ENCODE measurements around the gene TMEM273. TPM values are rescaled to one million over a fixed set of nuclear protein-coding genes. Genes with fewer than 3 reads are reported as not detected.

Gene TMEM273
- polyA plus RNA-seq, 1 of the 3 experiments (the other 2 are of a cell fraction), result not detected

- 63% methylated on average over 10 of the region's 10 CpGs for WGBS (ENCODE audit: low lambda C conversion rate)
- CTCF ChIA-PET, result interaction anchor here (1.8 kb wide), 1 partner anchor 10 kb away, joined by 9 read pairs; no protein-coding TSS in a partner anchor
- POLR2A ChIA-PET, result no interaction called here
Observed at GRCh38 chr10:49174926-49175500, 13.2 kb downstream of the TMEM273 start.

GRCh38 chr10:49174261-49174925 is 13.8 kb downstream of the TMEM273 start:
- Histone ChIP-seq H3F3A (replicated peaks; ENCODE audit: insufficient read depth) (no peaks in the 10 kb centered on the region), H3K79me2 (ENCODE audit: insufficient read depth) (no peaks in the 10 kb centered on the region), H3K4me3 (ENCODE audit: low read depth in 2 of 2, low read length in 1 of 2) (no peak overlapping the region), H4K20me1 (ENCODE audit: insufficient read depth) (no peaks in the 10 kb centered on the region), H3K4me1 (ENCODE audit: control insufficient read depth in 1 of 2, insufficient read depth in 2 of 2, low read depth in 1 of 2, low read length in 1 of 2) (peaks cover 0 to 2% of the 10 kb centered on the region in 2 experiments; a peak in 1 of 4 replicates), H3K9me3 (no peaks in the 10 kb centered on the region), H3K9me2 (no peaks in the 10 kb centered on the region), H3K27ac (ENCODE audit: low read depth in 2 of 2, low read length in 1 of 2) (no peak overlapping the region), H2AFZ (ENCODE audit: low read depth) (no peak overlapping the region), H3K4me2 (no peak overlapping the region), H3K36me3 (replicated peaks in 1 of 2; ENCODE audit: control insufficient read depth in 1 of 2, insufficient read depth in 2 of 2, low read length in 1 of 2) (no peaks in the 10 kb centered on the region), H3K9ac (no peak overlapping the region), H3K27me3 (ENCODE audit: insufficient read depth) (no peaks in the 10 kb centered on the region)
- DNase-seq, result no peak
- WGBS (ENCODE audit: low lambda C conversion rate), result 56% methylated on average over 10 of the region's 15 CpGs
- POLR2A ChIA-PET, result no interaction called here
- CTCF ChIA-PET, result interaction anchor here (1.8 kb wide), 1 partner anchor 10 kb away, joined by 9 read pairs; no protein-coding TSS in a partner anchor
- TF ChIP-seq EP300 (IDR thresholded peaks at IDR 0.05; ENCODE audit: borderline replicate concordance in 1 of 2, low read depth in 1 of 2, low read length in 1 of 2) (no peak), SIN3A (IDR thresholded peaks at IDR 0.05; ENCODE audit: borderline replicate concordance, low read depth, low read length) (no peak), JUND (IDR thresholded peaks at IDR 0.05) (no peak), FOXJ3 (CRISPR knock-in tag; IDR thresholded peaks at IDR 0.05) (no peak), RCOR1 (IDR thresholded peaks at IDR 0.05; ENCODE audit: low read length) (no peak), NRF1 (IDR thresholded peaks at IDR 0.05; ENCODE audit: low read depth, low read length) (no peak), GATA2 (CRISPR knock-in tag; IDR thresholded peaks at IDR 0.05) (no peak), FOXM1 (IDR thresholded peaks at IDR 0.05; ENCODE audit: low read depth) (no peak), CHD2 (IDR thresholded peaks at IDR 0.05; ENCODE audit: low read length, partially characterized antibody) (no peak)
- TF ChIP-seq, protein P1, sequence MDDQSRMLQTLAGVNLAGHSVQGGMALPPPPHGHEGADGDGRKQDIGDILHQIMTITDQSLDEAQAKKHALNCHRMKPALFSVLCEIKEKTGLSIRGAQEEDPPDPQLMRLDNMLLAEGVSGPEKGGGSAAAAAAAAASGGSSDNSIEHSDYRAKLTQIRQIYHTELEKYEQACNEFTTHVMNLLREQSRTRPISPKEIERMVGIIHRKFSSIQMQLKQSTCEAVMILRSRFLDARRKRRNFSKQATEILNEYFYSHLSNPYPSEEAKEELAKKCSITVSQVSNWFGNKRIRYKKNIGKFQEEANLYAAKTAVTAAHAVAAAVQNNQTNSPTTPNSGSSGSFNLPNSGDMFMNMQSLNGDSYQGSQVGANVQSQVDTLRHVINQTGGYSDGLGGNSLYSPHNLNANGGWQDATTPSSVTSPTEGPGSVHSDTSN (IDR thresholded peaks at IDR 0.05), result no peak
- TF ChIP-seq, protein P2, sequence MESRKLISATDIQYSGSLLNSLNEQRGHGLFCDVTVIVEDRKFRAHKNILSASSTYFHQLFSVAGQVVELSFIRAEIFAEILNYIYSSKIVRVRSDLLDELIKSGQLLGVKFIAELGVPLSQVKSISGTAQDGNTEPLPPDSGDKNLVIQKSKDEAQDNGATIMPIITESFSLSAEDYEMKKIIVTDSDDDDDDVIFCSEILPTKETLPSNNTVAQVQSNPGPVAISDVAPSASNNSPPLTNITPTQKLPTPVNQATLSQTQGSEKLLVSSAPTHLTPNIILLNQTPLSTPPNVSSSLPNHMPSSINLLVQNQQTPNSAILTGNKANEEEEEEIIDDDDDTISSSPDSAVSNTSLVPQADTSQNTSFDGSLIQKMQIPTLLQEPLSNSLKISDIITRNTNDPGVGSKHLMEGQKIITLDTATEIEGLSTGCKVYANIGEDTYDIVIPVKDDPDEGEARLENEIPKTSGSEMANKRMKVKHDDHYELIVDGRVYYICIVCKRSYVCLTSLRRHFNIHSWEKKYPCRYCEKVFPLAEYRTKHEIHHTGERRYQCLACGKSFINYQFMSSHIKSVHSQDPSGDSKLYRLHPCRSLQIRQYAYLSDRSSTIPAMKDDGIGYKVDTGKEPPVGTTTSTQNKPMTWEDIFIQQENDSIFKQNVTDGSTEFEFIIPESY (IDR thresholded peaks at IDR 0.05; ENCODE audit: borderline replicate concordance, low read depth), result no peak

More at GRCh38 chr10:49174926-49175500, 13.2 kb downstream of the TMEM273 start:
- Histone ChIP-seq H4K20me1 (ENCODE audit: insufficient read depth) (no peaks in the 10 kb centered on the region), H2AFZ (ENCODE audit: low read depth) (no peak overlapping the region), H3K27ac (ENCODE audit: low read depth in 2 of 2, low read length in 1 of 2) (no peak overlapping the region), H3F3A (replicated peaks; ENCODE audit: insufficient read depth) (no peaks in the 10 kb centered on the region), H3K4me2 (no peak overlapping the region), H3K9me2 (no peaks in the 10 kb centered on the region), H3K4me1 (ENCODE audit: control insufficient read depth in 1 of 2, insufficient read depth in 2 of 2, low read depth in 1 of 2, low read length in 1 of 2) (peaks cover 0 to 2% of the 10 kb centered on the region in 2 experiments; a peak in 1 of 4 replicates), H3K4me3 (ENCODE audit: low read depth in 2 of 2, low read length in 1 of 2) (no peak overlapping the region), H3K9ac (no peak overlapping the region), H3K9me3 (no peaks in the 10 kb centered on the region), H3K79me2 (ENCODE audit: insufficient read depth) (no peaks in the 10 kb centered on the region), H3K27me3 (ENCODE audit: insufficient read depth) (no peaks in the 10 kb centered on the region), H3K36me3 (replicated peaks in 1 of 2; ENCODE audit: control insufficient read depth in 1 of 2, insufficient read depth in 2 of 2, low read length in 1 of 2) (no peaks in the 10 kb centered on the region)
- TF ChIP-seq ELF1 (IDR thresholded peaks at IDR 0.05) (no peak), MXI1 (IDR thresholded peaks at IDR 0.05; ENCODE audit: low read depth, low read length) (no peak), NFIC (IDR thresholded peaks at IDR 0.05; ENCODE audit: borderline replicate concordance) (no peak), FOSL2 (IDR thresholded peaks at IDR 0.05; ENCODE audit: borderline replicate concordance, low read depth) (no peak), EP300 (IDR thresholded peaks at IDR 0.05; ENCODE audit: borderline replicate concordance in 1 of 2, low read depth in 1 of 2, low read length in 1 of 2) (no peak), JUND (IDR thresholded peaks at IDR 0.05) (no peak), CHD2 (IDR thresholded peaks at IDR 0.05; ENCODE audit: low read length, partially characterized antibody) (no peak), CTCF (IDR thresholded peaks at IDR 0.05) (no peak), GATA2 (CRISPR knock-in tag; IDR thresholded peaks at IDR 0.05) (no peak), USF1 (IDR thresholded peaks at IDR 0.05; ENCODE audit: borderline replicate concordance, low read depth) (no peak), TCF12 (IDR thresholded peaks at IDR 0.05) (no peak), RCOR1 (IDR thresholded peaks at IDR 0.05; ENCODE audit: low read length) (no peak)
- no peak for DNase-seq

Data from SK-N-SH (cell line).